HG03095 (cell line): ENCODE results near the gene FAAH.

Experiments used
- ATAC-seq: cut with Tn5 transposase; IDR thresholded peaks from one replicate; pipeline ENCODE4 v1.9.1; 2021; ENCODE audit warnings: moderate library complexity; ENCODE audit not compliant: unreplicated experiment

Gene FAAH

GRCh38 chr1:46400421-46400820 is 6.3 kb downstream of the FAAH start:
- no peak for ATAC-seq

- ATAC-seq, result no peak
These were observed 7.2 kb downstream of the FAAH start for GRCh38 chr1:46401154-46401913.

- ATAC-seq, result no peak
These were observed 8.0 kb downstream of the FAAH start for GRCh38 chr1:46401964-46402626.

GRCh38 chr1:46403916-46404315 is 9.8 kb downstream of the FAAH start:
- ATAC-seq, result no peak

- no peak for ATAC-seq
These were observed 10.5 kb downstream of the FAAH start for GRCh38 chr1:46404482-46405196.

- no peak for ATAC-seq
These were observed 11.1 kb downstream of the FAAH start for GRCh38 chr1:46405197-46405555.

- ATAC-seq, result no peak
These were observed 11.6 kb downstream of the FAAH start for GRCh38 chr1:46405724-46406123.

- ATAC-seq, result no peak
These were observed 12.9 kb downstream of the FAAH start for GRCh38 chr1:46406881-46407608.

- ATAC-seq, result no peak
These were observed 13.5 kb downstream of the FAAH start for GRCh38 chr1:46407636-46408035.

- ATAC-seq, result no peak
These were observed 14.4 kb downstream of the FAAH start for GRCh38 chr1:46408356-46409062.

- no peak for ATAC-seq
These were observed 14.9 kb downstream of the FAAH start for GRCh38 chr1:46409063-46409372.

GRCh38 chr1:46410156-46411009 is 16.3 kb downstream of the FAAH start:
- no peak for ATAC-seq

- no peak for ATAC-seq
These were observed 16.9 kb downstream of the FAAH start for GRCh38 chr1:46411010-46411405.

- ATAC-seq, result no peak
These were observed 17.7 kb downstream of the FAAH start for GRCh38 chr1:46411601-46412341.

- no peak for ATAC-seq
These were observed 18.9 kb downstream of the FAAH start for GRCh38 chr1:46412893-46413595.

- no peak for ATAC-seq
These were observed 19.5 kb downstream of the FAAH start for GRCh38 chr1:46413596-46413985.

GRCh38 chr1:46415514-46415913 is 21.4 kb downstream of the FAAH start:
- ATAC-seq, result no peak

- no peak for ATAC-seq
These were observed 24.9 kb downstream of the FAAH start for GRCh38 chr1:46418976-46419375.

GRCh38 chr1:46420533-46420915 is 26.4 kb downstream of the FAAH start:
- no peak for ATAC-seq
